Parathyroid adenoma (tissue), 2 donors: Measurements from ENCODE around the gene TSPAN4.

Experiments used
- H2AFZ ChIP-seq: fragments of 300-600 bp; sonication (generic); one replicate; pipeline ENCODE4 v1.7.0; 2017; ENCODE audit warnings: antibody characterized with exemption, mild to moderate bottlenecking
- H3K27ac ChIP-seq: fragments of 300-600 bp; sonication (generic); one replicate; pipeline ENCODE4 v1.7.0; 2017
- H3K27me3 ChIP-seq: fragments of 300-600 bp; sonication (generic); one replicate; pipeline ENCODE4 v1.7.0; 2017; ENCODE audit warnings: low read length; ENCODE audit not compliant: control insufficient read depth, insufficient read depth
- H3K36me3 ChIP-seq: fragments of 300-600 bp; sonication (generic); one replicate; pipeline ENCODE4 v1.7.0; 2017; ENCODE audit warnings: low read length; ENCODE audit not compliant: control insufficient read depth, insufficient read depth
- H3K4me1 ChIP-seq: fragments of 300-600 bp; sonication (generic); one replicate; pipeline ENCODE4 v1.7.0; 2017; ENCODE audit warnings: control low read depth
- H3K4me2 ChIP-seq: fragments of 300-600 bp; sonication (generic); one replicate; pipeline ENCODE4 v1.7.0; 2017; ENCODE audit warnings: low read length
- H3K4me3 ChIP-seq: fragments of 300-600 bp; sonication (generic); one replicate; pipeline ENCODE4 v1.7.0; 2017; ENCODE audit warnings: low read depth, low read length
- H3K79me2 ChIP-seq: fragments of 300-600 bp; sonication (generic); one replicate; pipeline ENCODE4 v1.7.0; 2017; ENCODE audit warnings: control low read depth
- H3K9ac ChIP-seq: fragments of 300-600 bp; sonication (generic); one replicate; pipeline ENCODE4 v1.7.0; 2017; ENCODE audit warnings: mild to moderate bottlenecking
- H3K9me3 ChIP-seq: fragments of 300-600 bp; sonication (generic); one replicate; pipeline ENCODE4 v1.7.0; 2017; ENCODE audit warnings: low read length; ENCODE audit not compliant: control insufficient read depth
- CTCF ChIP-seq: fragments of 300-600 bp; sonication (generic); IDR thresholded peaks from one replicate; pipeline ENCODE4 v1.7.0; 2017; ENCODE audit warnings: antibody characterized with exemption, mild to moderate bottlenecking
- donor health status: primary hyperparathyroidism.

The TSPAN4 gene

GRCh38 chr11:832529-833113 lies 10.0 kb upstream of the TSPAN4 start, which contains the start of gene CD151:
Gene CD151, plus strand, starts transcription at chr11:832952. Its CDS starts 3,118 bp downstream, at chr11:836070.
- Histone ChIP-seq H3K9me3 (no peaks in the 10 kb centered on the region), H3K4me3 (peak within 1 kb of the TSS; percentile 54), H3K27me3 (no peaks in the 10 kb centered on the region), H3K79me2 (no peaks in the 10 kb centered on the region), H3K27ac (no peak within 1 kb of the TSS), H3K4me2 (peak within 1 kb of the TSS; percentile 67), H2AFZ (peak within 1 kb of the TSS; percentile 68), H3K9ac (no peak within 1 kb of the TSS), H3K36me3 (no peaks in the 10 kb centered on the region), H3K4me1 (peaks cover 2% of the 10 kb centered on the region)
- no peak for TF ChIP-seq CTCF

GRCh38 chr11:833114-833791 lies 9.4 kb upstream of the TSPAN4 start:
- H3K4me3 ChIP-seq = peak overlapping the region; percentile 54
- no peak overlapping the region for H3K27ac ChIP-seq
- no peaks in the 10 kb centered on the region for H3K36me3 ChIP-seq
- H3K9me3 ChIP-seq = no peaks in the 10 kb centered on the region
- peak overlapping the region; percentile 45 for H2AFZ ChIP-seq
- H3K79me2 ChIP-seq = no peaks in the 10 kb centered on the region
- TF ChIP-seq CTCF = no peak
- H3K4me1 ChIP-seq = peaks cover 2% of the 10 kb centered on the region
- no peaks in the 10 kb centered on the region for H3K27me3 ChIP-seq
- H3K4me2 ChIP-seq = peak overlapping the region; percentile 67
- H3K9ac ChIP-seq = no peak overlapping the region

GRCh38 chr11:833849-834311 lies 8.8 kb upstream of the TSPAN4 start:
- H3K9me3 ChIP-seq = no peaks in the 10 kb centered on the region
- no peaks in the 10 kb centered on the region for H3K36me3 ChIP-seq
- no peaks in the 10 kb centered on the region for H3K79me2 ChIP-seq
- peak overlapping the region; percentile 67 for H3K4me2 ChIP-seq
- H3K27me3 ChIP-seq = no peaks in the 10 kb centered on the region
- H3K4me3 ChIP-seq = peak overlapping the region; percentile 54
- no peak overlapping the region for H2AFZ ChIP-seq
- H3K27ac ChIP-seq = no peak overlapping the region
- H3K9ac ChIP-seq = no peak overlapping the region
- TF ChIP-seq CTCF = no peak
- H3K4me1 ChIP-seq = peaks cover 2% of the 10 kb centered on the region

GRCh38 chr11:834371-835316 lies 8.0 kb upstream of the TSPAN4 start:
- Histone ChIP-seq H3K27ac (no peak overlapping the region), H3K9ac (no peak overlapping the region), H3K4me3 (peak overlapping the region; percentile 22), H3K4me1 (peaks cover 2% of the 10 kb centered on the region), H3K36me3 (no peaks in the 10 kb centered on the region), H3K9me3 (no peaks in the 10 kb centered on the region), H3K79me2 (no peaks in the 10 kb centered on the region), H3K27me3 (no peaks in the 10 kb centered on the region), H2AFZ (no peak overlapping the region), H3K4me2 (peak overlapping the region; percentile 47)
- no peak for TF ChIP-seq CTCF
